Nephron (organoid): Measurements from ENCODE around the gene H3-3A.

Experiments
- H3K27ac Mint-ChIP-seq, 3 experiments: 2 replicates each; pipeline ENCODE4 v1.8.0; 2020; ENCODE audit warnings: mixed read lengths in 3 of 3, mild to moderate bottlenecking in 2 of 3, moderate library complexity in 1 of 3
- H3K27me3 Mint-ChIP-seq: 2 replicates; pipeline ENCODE4 v1.8.0; 2021; ENCODE audit warnings: low read depth, mild to moderate bottlenecking, moderate library complexity, mixed read lengths
- H3K36me3 Mint-ChIP-seq: 2 replicates; pipeline ENCODE4 v1.8.0; 2020; ENCODE audit warnings: low read depth, mixed read lengths
- H3K4me1 Mint-ChIP-seq: 2 replicates; pipeline ENCODE4 v1.8.0; 2020; ENCODE audit warnings: mixed read lengths
- H3K4me3 Mint-ChIP-seq, 3 experiments: 2 replicates each; pipeline ENCODE4 v1.8.0; 2020; ENCODE audit warnings: mild to moderate bottlenecking in 3 of 3, mixed read lengths in 3 of 3, moderate library complexity in 2 of 3
- H3K9me3 Mint-ChIP-seq: 2 replicates; pipeline ENCODE4 v1.8.0; 2020; ENCODE audit warnings: mixed read lengths
- TF ChIP-seq, protein P1 (sequence below), 3 experiments: fragments of 200-600 bp; sonication (generic); IDR thresholded peaks; one replicate each; pipeline ENCODE4 v1.5.0; 2021; ENCODE audit warnings: antibody characterized with exemption in 3 of 3; ENCODE audit not compliant: unreplicated experiment in 3 of 3

Gene H3-3A

DNA sequence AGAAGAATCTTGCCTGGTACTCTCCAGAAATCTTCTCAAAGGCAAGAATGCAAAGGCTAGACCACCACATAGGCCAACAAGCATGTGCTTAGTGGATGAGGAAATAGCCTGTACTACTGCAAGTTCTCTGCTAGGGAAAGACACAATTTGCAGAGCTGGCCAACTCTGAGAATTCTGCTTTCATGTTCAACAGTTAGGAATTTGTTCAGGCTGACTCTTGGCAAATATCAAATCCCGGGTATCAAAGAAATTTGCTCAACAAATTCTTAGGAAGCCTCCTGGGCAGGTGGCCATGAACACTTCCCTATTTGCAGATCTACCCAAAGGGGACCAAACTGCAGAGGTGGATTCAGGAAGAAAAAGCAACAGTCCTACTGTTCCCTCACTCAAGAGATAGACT lies 15.0 kb upstream of the H3-3A start:
- Mint-ChIP-seq H3K27me3 (peaks cover 4% of the 10 kb centered on the region), H3K4me1 (no peaks in the 10 kb centered on the region), H3K27ac (no peak overlapping the region), H3K36me3 (peaks cover 5% of the 10 kb centered on the region), H3K9me3 (no peaks in the 10 kb centered on the region), H3K4me3 (no peak overlapping the region)
- TF ChIP-seq, protein P1, sequence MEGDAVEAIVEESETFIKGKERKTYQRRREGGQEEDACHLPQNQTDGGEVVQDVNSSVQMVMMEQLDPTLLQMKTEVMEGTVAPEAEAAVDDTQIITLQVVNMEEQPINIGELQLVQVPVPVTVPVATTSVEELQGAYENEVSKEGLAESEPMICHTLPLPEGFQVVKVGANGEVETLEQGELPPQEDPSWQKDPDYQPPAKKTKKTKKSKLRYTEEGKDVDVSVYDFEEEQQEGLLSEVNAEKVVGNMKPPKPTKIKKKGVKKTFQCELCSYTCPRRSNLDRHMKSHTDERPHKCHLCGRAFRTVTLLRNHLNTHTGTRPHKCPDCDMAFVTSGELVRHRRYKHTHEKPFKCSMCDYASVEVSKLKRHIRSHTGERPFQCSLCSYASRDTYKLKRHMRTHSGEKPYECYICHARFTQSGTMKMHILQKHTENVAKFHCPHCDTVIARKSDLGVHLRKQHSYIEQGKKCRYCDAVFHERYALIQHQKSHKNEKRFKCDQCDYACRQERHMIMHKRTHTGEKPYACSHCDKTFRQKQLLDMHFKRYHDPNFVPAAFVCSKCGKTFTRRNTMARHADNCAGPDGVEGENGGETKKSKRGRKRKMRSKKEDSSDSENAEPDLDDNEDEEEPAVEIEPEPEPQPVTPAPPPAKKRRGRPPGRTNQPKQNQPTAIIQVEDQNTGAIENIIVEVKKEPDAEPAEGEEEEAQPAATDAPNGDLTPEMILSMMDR (IDR thresholded peaks at IDR 0.05; ENCODE audit: unreplicated experiment in 3 of 3) = no peak

- Mint-ChIP-seq H3K4me3 (no peak overlapping the region), H3K27me3 (peaks cover 4% of the 10 kb centered on the region)
Observed at GRCh38 chr1:226048886-226049285, 13.6 kb upstream of the H3-3A start.

DNA sequence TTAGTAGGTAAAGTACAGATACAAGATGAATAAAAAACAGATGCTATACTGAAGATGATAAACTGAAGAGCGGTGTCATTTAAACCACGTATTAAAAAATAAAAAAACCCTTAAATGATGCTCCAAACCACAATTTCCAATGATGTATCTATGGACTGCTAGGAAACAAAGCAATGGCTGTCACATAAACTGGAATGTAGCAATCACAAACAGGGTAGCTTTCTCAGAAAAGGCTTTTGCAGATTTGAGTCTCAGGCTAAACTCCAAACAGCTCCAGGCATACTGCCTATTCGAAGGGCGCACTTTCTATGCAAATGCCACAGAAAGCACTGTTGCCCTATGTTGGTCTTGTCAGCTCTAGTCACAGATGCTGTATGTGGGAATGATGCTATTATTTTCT lies 12.4 kb upstream of the H3-3A start:
- H3K27me3 Mint-ChIP-seq = peaks cover 4% of the 10 kb centered on the region
- TF ChIP-seq, protein P1 (IDR thresholded peaks at IDR 0.05; ENCODE audit: unreplicated experiment in 3 of 3) = no peak
- no peaks in the 10 kb centered on the region for H3K9me3 Mint-ChIP-seq
- no peak overlapping the region for H3K4me3 Mint-ChIP-seq
- H3K36me3 Mint-ChIP-seq = peaks cover 5% of the 10 kb centered on the region
- no peaks in the 10 kb centered on the region for H3K4me1 Mint-ChIP-seq
- no peak overlapping the region for H3K27ac Mint-ChIP-seq

More at GRCh38 chr1:226048886-226049285, 13.6 kb upstream of the H3-3A start:
- no peak overlapping the region for H3K27ac Mint-ChIP-seq
- no peaks in the 10 kb centered on the region for H3K4me1 Mint-ChIP-seq
- H3K36me3 Mint-ChIP-seq = peaks cover 5% of the 10 kb centered on the region
- H3K9me3 Mint-ChIP-seq = no peaks in the 10 kb centered on the region
- TF ChIP-seq, protein P1 (IDR thresholded peaks at IDR 0.05; ENCODE audit: unreplicated experiment in 3 of 3) = no peak

DNA sequence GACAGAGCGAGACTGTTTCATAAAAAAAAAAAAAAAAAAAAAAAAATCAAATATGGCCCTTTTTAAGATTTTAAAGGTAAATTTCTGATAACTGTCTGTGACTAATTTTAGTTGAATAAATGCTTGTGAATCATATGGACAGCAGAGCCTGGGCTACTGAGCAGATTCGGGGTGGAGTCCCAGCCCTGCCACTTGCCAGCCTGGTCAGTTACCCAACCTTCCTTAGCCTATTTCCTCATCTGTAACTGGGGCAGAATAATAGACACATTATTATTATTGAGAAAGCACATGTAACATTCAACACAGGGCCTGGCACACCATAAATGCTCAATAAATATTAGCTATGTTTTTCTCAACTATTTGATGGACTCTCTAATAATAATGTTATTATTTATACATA lies 11.2 kb upstream of the H3-3A start:
- Mint-ChIP-seq H3K9me3 (no peaks in the 10 kb centered on the region), H3K36me3 (peaks cover 10% of the 10 kb centered on the region)

GRCh38 chr1:226052061-226052460 lies 10.5 kb upstream of the H3-3A start:
- H3K4me1 Mint-ChIP-seq = no peaks in the 10 kb centered on the region
- H3K9me3 Mint-ChIP-seq = no peaks in the 10 kb centered on the region
- H3K27ac Mint-ChIP-seq = no peak overlapping the region
- no peak overlapping the region for H3K4me3 Mint-ChIP-seq
- TF ChIP-seq, protein P1 (IDR thresholded peaks at IDR 0.05; ENCODE audit: unreplicated experiment in 3 of 3) = no peak
- peaks cover 4% of the 10 kb centered on the region for H3K27me3 Mint-ChIP-seq
- H3K36me3 Mint-ChIP-seq = peaks cover 12% of the 10 kb centered on the region

More for the DNA sequence above, 11.2 kb upstream of the H3-3A start:
- Mint-ChIP-seq H3K4me1 (no peaks in the 10 kb centered on the region), H3K27ac (no peak overlapping the region), H3K4me3 (no peak overlapping the region), H3K27me3 (peaks cover 4% of the 10 kb centered on the region)
- TF ChIP-seq, protein P1 (IDR thresholded peaks at IDR 0.05; ENCODE audit: unreplicated experiment in 3 of 3) = no peak

- peaks cover 6% of the 10 kb centered on the region for H3K4me1 Mint-ChIP-seq
- no peaks in the 10 kb centered on the region for H3K27me3 Mint-ChIP-seq
- H3K36me3 Mint-ChIP-seq = peaks cover 27% of the 10 kb centered on the region
- TF ChIP-seq, protein P1 (IDR thresholded peaks at IDR 0.05; ENCODE audit: unreplicated experiment in 3 of 3) = no peak
- no peaks in the 10 kb centered on the region for H3K9me3 Mint-ChIP-seq
- no peak overlapping the region for H3K27ac Mint-ChIP-seq
- H3K4me3 Mint-ChIP-seq = no peak overlapping the region
Observed at GRCh38 chr1:226054519-226055327, 7.8 kb upstream of the H3-3A start.
